Putamen (tissue), 1 donor: Measurements from ENCODE around the gene ARHGEF10L.
A peak's percentile ranks its signal among the peaks of the same experiment; 100 is the strongest.

Source experiments
- DNase-seq: peaks from one replicate; pipeline ENCODE4 v3.0.0-alpha.2; 2016; ENCODE audit warnings: low spot score

Gene ARHGEF10L

GRCh38 chr1:17678011-17678410, 138.5 kb downstream of the ARHGEF10L start:
- DNase-seq: no peak

DNA sequence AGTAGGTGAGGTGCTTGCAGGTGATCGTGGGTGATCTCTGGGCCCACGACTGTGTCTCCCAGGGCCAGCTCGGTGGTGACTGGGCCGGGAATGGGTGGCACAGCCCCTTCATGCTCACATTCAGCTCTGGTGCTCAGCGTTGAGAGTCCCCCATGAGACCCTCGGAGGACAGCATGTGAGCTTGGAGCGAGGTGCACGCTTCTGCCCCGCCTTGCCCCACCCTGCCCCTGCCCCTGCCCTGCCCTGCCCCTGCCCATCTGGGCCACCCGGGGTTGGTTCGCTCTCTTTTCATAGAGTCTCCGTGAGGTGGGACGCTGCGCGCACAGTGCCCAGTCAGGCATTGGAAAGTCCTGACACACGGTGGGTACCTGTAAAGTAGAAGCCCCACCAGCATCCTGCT, 140.4 kb downstream of the ARHGEF10L start:
- DNase-seq: no peak

DNA sequence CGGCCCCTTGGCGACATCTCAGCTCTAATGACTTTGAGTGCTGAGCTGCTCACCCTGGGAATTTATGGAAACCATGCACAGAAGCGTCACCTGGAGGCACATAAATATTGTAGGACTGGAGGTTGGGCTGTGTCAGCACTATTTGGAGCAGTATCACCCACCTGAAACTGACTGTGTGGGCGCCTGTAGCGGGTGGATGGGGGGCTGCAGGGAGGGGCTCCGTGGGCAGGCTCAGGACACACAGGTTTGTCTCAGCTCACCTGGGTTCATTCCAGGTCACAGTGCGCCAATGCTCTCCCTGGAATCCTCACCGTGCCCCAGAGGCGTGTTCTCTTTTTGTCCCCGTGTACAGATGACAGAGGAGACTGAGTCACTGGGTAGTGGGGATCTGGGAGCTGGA, 140.8 kb downstream of the ARHGEF10L start:
- DNase-seq: peak; percentile 31

DNA sequence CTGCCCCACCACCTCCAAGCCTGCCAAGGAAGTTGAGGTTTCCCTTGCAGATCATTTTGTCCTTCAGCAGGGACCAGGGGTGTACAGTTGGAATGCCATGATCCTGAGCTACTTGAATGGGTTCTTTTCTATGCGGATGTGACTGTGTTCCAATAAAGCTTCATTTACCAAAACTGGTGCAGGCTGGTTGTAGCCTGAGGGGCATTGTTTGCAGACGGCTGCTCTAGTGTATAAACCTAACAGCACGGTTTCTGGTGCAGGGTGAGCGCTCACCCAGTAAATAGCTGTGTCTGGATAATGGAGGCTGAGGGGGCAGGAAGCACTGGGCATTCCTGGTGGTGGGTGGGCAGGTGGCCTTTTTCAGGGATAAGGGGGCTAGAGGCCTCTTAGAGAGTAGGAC, 142.9 kb downstream of the ARHGEF10L start:
- no peak for DNase-seq

- DNase-seq: no peak
Measured at GRCh38 chr1:17683598-17683997, 144.1 kb downstream of the ARHGEF10L start.

DNA sequence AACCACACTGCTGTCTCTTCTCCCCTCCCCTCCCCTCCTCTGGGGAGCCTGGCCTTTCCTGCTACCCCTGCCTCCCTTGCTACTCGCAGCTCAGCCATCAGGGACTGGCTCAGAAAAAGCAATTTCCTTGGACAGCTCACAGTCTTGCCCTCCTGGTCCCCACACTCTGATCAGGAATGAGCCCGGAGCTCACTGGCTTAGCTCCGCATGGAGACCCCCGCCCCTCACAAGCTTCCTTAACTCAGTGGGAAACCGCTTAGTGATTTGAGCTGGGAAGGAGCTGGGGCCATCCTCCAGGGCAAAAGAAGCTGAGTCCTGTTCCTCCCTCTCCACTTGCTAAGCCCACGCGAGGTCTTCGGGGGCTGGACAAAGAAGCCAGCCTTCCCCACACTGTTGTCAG, 145.3 kb downstream of the ARHGEF10L start:
- no peak for DNase-seq

DNA sequence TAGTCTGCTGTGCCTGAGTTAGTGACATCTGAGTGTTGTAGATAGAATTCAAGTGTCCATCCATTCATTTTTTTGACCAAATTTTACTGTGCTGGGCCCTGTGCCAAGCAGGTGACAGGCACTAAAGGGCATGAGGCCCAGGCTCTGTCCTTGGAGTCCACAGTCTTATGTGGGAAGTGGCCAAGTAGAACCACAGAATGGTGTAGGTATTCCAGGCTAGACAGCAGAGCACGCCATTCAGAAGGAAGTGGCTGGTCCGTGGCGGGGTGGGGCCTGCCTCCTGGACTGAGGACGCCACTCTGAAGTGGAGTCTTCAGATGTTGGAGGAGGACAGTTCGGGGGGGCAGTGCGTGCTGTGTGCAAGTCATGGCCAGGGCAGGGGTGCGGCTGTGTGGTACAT, 146.8 kb downstream of the ARHGEF10L start:
- DNase-seq: no peak

DNA sequence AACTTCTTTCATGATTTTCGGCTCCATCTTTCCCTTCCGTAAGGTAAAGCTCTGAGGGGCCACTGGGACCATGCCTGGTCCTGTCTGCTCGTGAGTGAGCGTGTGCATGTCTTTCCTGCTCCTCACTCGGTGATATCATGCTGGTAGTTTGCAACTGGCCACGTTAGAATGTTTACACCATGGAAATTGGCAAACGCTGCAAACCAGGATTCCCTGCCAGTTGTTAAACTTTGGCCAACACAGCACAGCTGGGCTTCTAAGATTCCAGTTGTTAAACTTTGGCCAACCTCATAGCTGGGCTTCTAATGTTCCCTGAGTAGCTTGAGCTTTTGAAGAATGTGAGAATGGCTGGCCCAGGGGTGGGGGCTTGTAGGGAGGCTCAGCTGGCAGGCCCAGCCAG, 147.6 kb downstream of the ARHGEF10L start:
- no peak for DNase-seq

GRCh38 chr1:17688217-17688810, 148.8 kb downstream of the ARHGEF10L start:
- DNase-seq: no peak

DNA sequence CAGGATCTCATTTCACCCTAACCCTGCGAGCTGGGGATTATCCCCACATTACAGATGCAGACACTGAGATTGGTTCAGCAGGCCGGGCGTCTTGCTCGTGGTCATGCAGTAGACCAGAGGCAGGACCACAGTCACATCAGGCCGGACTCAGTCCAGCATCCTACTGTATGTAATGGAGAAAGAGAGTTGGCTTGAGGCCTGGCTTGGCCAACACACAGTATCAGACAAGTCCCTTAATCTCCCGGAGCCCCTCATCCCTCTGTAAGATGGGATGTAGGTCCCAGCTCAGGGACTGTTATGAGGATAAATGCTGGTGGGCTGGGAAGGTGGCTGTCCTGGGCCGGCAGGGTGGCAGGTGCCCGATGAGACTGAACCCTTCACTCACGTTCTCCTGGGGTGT, 149.5 kb downstream of the ARHGEF10L start:
- no peak for DNase-seq

- DNase-seq: no peak
Measured at GRCh38 chr1:17690906-17691634, 151.6 kb downstream of the ARHGEF10L start.

- no peak for DNase-seq
Measured at GRCh38 chr1:17692645-17693044, 153.1 kb downstream of the ARHGEF10L start.

- DNase-seq: peak; percentile 34
Measured at GRCh38 chr1:17696417-17697301, 157.2 kb downstream of the ARHGEF10L start.

- no peak for DNase-seq
Measured at GRCh38 chr1:17697458-17697857, 158.0 kb downstream of the ARHGEF10L start.

DNA sequence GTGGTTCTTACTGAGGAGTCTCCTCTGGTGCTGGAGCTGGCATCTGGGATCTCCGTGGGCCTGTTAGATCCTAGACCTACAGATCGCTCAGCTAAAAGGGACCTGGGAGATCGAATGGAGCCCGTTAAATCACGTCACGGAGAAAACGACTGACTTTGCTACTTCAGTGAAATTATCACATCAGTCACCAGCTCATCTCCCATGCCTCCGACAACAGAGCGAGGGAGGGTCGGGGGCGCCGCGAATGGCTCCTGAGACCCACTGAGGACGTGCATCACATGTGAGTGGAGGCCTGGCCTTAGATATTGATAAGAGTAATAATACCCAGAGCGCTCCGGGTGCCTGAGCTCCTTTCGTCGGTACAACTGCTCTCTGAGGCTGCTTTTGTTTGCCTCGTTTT, 160.1 kb downstream of the ARHGEF10L start:
- no peak for DNase-seq

- no peak for DNase-seq
Measured at GRCh38 chr1:17700945-17701810, 161.7 kb downstream of the ARHGEF10L start.

DNA sequence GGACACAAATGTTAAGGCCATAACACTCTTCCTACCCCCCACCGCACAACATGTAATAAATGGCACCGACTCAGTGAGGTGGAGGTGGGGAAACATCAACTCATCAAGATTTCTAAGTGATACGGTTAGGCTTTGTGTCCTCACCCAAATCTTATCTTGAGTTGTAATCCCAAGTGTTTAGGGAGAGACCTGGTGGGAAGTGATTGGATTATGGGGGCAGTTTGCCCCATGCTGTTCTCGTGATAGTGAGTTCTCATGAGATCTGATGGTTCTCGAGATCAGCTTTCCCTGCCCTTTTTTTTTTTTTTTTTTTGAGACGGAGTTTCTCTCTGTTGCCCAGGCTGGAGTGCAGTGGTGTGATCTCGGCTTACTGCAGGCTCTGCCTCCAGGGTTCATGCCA, 164.7 kb downstream of the ARHGEF10L start:
- no peak for DNase-seq

DNA sequence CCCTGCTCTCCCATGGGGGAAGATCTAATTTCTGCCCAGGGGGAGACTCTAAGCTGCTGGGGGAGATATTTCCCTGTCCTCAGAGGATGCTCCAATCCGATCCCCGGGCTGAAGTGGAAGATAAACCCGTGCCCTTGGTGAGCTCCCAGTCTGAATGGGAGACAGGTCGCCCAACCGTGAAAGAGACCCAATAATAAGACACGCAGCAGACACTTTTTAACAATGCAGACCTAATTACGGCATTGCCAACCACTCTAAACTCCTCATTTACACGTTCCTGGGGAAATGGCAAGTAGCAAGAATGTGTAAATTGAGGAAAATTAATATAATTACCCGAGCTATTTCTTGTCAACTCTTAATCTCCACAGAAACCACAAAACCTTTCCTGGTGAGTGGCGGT, 166.9 kb downstream of the ARHGEF10L start:
- no peak for DNase-seq

- no peak for DNase-seq
Measured at GRCh38 chr1:17709981-17710380, 170.5 kb downstream of the ARHGEF10L start.

DNA sequence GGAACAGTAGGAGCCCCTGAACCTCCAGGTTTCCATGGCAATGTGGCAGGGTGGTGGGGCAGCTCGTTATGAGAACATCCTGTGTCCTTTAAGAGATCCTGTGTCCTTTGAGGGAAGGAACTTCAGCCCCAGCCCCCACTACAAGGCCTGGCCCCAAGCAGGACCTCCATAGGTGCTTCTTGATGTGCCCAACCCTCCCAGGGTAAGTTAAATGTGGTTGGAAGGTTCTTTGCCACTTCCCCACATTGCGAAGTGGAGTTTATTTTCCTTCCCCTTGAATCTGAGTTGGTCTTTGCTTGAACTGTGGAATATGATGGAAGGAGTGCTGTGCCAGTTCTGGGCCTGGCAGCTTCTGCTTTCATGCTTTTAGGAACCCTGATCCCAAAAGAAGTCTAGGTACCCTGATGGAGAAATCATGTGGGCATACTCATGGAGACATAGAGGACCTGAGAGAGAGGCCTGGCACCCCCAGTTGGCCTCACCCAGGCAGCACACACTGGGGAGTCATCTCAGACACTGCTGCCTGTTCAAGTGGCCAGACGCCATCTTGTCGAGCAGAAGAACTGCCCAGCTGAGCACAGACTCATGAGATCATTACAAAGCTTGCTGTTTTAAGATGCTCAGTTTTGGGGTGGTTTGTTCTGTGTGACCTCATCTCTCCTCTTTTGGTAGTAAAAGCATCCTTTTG, 171.5 kb downstream of the ARHGEF10L start:
- DNase-seq: no peak

DNA sequence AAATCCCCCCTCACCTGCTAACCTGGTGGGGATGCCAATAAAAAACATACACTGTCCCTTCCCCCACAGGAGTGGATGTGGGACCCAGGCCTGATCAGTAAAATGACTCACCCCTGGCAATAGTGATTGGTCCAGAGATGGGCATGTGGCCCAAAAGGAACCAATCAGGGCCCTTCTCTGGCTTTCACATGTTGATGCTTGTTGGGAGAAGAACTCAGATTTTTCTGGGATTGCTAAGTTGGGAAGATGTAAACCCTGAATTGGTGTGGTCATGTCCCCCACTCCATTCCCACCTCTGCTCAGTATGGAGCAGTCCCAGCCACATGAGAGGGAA, 172.0 kb downstream of the ARHGEF10L start:
- no peak for DNase-seq

DNA sequence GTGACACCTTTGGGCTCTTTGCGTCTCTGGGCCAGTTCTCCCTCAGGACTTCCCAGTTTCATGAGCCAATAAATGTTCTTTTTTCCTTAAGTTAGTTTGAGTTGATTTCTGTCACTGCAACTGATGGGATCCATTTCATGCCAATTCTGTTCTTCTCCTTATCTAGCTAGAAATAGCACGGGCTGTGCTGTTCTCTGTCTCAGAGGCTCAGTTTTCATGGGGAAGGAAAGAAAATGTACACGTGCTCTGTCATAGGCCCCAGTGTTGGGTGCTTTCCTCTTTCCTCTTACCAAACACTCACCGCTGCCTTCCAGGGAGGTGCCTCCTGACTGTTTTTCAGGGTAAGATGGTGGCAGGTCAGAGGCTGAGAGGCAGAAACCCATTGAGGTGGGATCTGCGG, 172.4 kb downstream of the ARHGEF10L start:
- no peak for DNase-seq
